CD4-positive, alpha-beta T cell treated with Interleukin-10 for 1 hour (primary cell): ENCODE data around the gene SLC2A5.

Experiments
- DNase-seq: peaks from one replicate; pipeline ENCODE4 v3.0.0-alpha.2; 2020

The SLC2A5 gene

DNA sequence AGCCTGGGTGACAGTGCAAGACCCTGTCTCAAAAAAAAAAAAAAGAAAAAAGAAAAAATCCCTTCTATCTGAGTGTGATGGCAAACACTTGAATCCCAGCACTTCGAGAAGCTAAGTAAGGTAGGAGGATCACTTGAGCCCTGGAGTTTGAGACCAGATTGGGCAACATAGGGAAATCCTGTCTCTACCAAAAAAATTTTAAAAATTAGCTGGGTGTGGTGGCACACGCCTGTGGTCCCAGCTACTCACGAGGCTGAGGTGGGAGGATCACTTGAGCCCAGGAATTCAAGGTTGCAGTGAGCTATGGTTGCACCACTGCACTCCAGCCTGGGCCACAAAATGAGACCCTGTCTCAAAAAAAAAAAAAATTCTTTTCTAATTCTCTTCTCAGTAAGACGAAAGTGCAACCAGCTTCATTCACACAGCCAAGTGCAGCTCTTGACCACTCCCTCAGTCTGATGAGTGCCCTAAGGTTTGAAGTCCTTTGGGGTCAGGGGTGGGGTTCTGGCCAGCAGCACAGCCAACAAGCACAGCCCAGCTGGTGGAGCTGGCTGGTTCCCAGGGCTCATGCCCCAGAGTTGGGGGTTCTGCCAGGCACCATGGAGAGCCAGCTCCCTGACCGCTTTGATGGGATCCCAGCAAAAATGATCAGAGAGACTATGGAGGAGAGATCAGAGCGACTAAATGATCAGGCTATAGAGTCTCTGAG lies 8.0 kb downstream of the SLC2A5 start:
- DNase-seq, result no peak

DNA sequence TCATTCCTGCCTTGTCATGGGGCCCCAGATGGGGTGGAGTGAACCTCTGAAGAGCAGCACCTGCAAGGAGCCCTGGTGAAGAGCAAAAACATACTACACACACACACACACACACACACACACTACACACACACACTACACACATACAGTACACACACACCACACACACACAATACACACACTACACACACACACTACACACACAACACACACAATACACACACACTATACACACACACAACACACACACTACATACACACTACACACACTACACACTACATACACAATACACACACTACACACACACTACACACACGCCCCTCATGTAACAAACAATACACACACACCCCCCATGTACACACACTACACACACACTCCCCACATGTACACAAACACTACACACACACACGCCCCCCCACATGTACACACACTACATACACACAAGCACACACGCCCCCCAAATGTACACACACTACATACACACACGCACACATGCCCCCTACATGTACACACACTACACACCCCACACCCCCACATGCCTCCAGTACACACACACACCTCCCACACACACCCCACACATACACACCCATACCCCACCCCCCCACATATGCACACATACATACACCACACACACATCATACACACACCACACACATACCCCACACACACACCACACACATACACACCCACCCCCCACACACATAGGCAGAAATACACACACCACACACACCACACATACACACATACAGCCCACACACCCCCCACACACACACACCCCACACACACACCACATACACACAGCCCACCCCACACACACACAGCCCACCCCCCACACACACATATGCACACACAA lies 9.3 kb downstream of the SLC2A5 start:
- DNase-seq, result no peak

DNA sequence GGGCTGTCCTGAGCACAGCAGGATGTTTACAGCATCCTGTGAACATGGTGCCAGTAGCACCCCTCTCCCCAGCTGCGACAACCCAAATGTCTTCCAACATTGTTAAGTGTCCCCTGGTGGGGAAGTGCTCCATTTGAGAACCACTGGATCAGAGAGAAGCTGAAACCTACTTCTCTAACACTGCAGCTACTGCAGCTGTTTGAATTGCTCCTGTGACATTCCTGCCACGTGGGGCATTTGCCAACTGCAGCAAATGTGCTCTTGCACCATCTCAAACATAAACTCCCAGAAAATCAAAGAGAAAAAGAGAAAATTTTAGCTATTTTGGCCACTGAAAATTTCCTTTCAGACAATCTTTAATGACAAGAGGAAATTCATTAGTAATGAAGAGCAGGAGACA lies 11.0 kb downstream of the SLC2A5 start:
- no peak for DNase-seq

DNA sequence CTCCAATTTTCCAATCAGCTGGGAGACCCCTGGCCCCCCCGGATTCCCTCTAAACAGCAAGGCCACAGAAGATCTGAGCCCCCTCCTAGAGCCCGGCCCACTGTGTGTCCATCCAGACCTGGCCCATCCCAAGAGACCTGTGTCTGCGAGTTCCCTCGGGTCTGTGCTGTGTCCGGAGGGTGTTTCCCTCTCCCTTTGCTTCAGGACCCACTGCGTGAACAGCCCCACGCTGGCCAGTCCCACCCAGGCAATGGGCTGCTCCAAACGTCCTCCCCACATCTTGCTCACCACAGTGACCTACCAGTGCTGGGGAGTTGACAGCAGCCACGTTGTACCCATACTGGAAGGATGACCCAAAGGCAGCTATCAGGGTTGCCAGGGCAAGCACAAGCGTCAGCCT lies 11.6 kb downstream of the SLC2A5 start:
- no peak for DNase-seq

DNA sequence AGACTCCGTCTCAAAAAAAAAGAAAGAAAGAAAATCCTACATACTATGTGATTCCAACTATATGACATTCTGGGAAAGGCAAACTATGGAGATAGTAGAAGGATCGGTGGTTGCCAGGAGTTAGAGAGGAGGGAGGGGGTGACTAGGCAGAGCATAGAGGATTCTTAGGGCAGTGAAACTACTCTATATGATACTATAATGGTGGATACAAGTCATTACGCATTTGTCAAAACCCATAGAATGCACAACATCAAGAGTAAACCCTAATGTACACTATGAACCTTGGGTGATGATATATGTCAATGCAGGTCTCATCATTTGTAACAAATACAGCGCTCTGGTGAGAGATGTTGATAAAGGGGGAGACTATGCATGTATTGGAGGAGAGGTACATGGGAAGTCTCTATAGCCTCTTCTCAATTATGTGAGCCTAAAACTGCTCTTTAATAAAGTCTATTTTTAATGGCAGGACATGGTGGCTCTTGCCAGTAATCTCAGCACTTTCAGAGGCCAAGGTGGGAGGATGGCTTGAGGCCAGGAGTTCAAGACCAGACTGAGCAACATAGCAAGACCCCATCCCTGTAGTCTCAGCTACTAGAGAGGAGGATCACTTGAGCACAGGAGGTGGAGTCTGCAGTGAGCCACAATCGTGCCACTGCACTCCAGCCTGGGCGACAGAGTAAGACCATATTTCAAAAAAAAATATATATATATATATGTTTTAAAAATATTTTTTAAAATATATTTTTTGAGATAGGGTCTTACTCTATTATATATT lies 17.0 kb downstream of the SLC2A5 start:
- no peak for DNase-seq

DNA sequence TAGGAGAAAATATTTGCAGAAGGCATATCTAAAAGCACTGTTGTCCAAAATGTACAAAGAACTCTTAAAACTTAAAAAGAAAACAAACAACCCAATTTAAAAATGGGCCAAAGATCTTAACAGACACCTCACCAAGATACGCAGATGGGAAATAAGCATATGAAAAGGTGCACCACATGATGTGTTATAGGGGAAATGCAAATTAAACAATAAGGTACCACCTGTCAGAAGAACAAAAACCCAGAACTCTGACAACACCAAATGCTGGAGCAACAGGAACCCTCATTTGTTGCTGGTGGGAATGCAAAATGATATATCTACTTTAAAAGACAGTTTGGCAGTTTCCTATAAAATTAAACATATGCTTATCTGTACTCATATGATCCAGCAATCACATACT lies 18.1 kb downstream of the SLC2A5 start:
- DNase-seq, result no peak

DNA sequence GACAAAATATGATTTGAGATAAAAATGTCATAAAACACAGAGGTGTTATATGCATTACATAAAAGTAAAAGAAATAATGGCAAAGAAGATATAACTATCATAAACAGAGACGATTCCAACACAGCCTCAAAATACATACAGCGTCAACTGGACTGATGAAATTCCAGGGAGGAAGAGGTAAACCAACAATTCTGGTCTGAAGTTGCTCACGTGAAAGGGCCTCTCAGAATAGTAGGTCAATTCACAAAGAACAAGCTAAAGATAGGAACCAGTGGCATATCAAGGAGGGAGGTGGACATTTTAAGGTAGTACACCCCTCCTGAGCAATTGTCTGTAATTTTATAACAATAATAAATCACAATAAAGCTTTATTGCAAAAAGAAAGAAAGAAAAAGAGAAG lies 18.6 kb downstream of the SLC2A5 start:
- DNase-seq, result no peak

DNA sequence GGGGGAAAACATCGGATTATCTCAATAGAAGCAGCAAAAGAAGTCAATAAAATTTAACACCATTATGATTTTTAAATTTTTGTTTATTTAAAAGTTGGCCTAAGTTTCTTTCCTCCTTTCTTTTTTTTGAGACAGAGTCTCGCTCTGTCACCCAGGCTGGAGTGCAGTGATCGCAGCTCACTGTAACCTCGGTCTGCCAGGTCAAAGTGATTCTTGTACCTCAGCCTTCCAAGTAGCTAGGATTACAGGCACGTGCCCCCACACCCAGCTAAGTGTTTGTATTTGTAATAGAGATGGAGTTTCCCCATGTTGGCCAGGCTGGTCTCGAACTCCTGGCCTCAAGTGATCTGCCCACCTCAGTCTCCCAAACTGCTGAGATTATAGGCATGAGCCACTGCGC lies 20.9 kb downstream of the SLC2A5 start:
- no peak for DNase-seq

DNA sequence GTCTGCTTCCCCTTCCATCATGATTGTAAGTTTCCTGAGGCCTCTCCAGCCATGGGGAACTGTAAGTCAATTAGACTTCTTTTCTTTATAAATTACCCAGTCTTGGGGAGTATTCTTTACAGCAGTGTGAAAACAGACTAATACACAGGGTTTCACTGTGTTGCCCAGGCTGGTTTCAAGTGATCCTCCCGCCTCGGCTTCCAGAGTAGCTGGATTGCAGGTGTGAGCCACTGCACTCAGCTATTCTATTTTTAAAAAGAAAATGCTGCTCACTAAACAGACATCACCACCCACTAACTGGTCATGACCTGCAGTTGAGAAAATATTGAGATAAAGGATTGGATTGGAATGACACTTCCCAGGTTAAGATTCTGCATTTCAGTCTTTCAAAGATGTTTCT lies 22.4 kb downstream of the SLC2A5 start:
- no peak for DNase-seq

DNA sequence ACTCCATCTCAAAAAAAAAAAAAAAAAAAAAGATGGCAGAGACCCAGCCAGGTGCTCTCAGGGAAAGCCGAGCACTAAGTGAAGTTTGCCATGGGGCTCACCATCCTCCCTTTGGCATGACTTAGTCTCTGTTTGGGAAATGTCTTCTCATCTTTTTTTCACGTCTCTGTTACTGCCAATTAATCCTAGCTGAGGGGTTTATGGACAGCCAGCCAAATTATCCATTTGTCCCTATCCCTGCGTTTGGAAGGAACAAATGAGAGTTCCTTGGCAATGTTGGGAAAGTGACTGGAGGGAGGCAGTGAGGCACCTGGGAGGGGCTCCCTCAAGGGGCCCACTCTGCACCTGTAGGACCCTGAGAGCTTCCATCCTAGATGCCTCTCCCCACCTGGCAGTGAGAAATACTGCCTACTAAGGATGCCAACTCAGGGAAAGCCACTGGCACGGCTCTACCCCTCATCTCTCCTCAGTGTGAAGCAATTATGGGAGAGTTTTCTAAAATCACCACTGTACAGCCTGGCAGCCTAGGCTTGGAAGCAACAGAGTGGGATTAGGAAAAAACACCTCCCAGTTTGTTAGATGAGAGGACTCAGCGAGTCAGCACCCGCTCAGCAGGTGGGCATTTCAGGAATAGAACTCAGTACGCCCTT lies 23.4 kb downstream of the SLC2A5 start:
- no peak for DNase-seq

DNA sequence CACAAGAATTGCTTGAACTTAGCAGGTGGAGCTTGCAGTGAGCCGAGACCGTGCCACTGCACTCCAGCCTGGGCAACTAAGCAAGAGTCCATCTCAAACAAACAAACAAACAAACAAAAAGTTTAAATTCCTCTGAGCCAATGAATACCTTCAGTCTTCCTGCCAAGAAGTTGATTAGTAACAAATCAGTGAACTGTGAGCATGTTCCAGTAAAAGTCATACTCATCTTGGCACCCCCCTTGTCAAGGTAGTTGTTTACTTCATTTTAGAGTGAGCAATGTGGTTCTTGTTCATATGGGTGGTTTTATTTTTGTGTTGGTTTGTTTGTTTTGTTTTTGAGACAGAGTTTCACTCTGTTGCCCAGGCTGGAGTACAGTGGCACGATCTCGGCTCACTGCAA lies 25.2 kb downstream of the SLC2A5 start:
- no peak for DNase-seq

DNA sequence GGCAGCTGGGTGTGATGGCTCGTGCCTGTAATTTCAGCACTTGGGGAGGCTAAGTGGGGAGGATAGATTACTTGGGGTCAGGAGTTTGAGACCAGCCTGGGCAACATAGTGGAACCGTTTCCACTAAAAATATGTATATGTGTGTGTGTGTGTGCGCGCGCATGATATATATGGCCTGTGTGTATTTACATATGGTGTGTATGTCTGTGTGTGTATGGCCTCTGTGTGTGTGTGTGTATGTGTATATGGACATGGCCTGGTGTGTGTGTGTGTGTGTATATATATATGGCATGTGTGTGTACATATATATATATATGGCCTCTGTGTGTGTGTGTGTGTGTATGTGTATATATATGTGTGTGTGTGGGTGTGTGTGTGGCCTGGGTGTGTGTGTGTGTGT lies 27.2 kb downstream of the SLC2A5 start:
- no peak for DNase-seq

DNA sequence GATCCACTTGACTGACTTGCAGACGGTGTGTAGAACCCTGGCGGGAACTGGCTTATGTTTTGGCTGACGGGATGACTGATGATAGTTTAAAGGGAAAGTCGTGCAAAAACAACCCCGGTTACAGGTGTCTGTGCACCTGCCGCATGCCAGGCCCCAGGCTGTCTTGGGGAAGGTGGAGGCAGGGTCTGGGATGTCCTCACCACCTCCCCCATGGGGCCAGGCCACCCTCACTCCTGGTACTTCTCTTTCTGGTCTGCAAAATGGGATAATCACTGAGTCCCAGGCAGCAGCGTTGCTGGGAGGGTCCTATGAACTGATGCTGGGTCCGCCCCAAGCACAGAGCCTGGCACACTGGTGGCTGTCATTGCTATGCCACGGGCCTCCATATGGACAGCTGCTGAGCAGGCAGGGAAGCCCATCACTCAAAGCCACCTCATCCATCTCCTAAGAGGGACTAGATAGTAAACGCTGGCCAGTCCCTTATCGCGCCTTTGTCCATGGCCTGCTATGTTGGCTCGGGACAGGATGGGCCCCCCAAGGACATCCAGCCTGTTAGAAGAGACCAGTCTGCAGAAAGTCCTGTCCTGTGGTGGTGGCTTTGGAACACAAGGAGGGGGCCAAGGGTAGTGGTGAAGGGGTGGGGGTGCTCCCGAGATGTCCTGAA lies 28.2 kb downstream of the SLC2A5 start:
- no peak for DNase-seq

DNA sequence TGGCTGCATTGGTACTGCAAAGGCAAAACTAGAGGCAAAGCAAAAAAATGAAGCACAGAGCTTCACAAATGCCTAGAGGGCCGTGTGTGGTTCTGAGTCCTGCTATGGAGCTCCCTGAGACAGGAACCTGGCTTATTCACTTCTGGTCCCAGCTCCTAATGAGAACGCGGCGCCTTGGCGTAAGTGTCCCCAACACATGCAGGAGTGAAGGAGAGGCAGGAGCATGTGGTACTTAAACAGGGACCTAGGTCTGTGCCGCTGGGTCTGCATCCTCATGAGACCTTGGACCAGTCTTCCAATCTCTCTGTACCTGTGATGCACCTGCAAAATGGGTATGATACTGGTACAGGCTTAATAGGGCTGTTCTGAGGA lies 28.8 kb downstream of the SLC2A5 start:
- DNase-seq, result no peak

DNA sequence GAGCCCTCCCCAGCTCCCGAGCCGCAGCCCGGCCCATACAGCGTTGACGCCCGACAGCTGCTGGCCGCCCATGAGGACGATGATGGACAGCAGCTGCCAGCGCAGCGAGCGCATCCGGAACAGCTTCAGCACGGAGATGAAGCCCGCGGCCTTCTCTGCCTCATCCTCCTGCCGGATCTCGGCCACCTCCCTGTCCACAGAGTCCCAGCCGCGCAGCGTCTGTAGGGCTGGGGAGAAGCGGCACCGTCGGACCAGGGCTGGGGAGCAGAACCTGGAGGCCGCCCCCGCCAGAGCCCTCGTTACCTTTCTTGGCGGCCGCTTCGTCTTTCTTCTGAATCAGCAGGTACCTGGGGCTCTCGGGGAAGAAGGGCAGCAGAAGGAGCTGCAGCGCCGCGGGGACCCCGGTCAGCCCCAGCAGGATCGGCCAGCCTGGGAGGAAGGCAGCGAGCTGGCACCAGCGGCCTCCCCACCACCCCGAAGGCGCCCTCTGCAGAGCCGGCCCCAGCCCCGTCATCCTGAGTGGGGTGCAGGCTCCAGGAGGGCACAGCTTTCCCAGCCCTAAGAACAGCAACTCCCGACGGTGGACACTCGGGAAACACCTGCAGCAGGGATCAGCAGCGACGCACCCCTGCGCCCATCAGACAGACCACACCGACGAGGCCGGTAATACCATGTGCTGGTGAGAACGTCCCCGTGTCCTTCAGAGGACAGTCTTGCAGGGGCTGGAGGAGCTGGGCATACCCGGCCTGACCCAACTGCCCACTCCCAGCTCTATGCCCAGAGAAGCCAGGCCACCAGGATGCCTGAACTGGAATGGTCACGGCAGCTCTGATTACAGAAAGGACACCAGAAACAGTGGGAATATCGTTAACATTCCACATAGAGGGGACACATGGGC lies 29.4 kb downstream of the SLC2A5 start:
- DNase-seq, result no peak

DNA sequence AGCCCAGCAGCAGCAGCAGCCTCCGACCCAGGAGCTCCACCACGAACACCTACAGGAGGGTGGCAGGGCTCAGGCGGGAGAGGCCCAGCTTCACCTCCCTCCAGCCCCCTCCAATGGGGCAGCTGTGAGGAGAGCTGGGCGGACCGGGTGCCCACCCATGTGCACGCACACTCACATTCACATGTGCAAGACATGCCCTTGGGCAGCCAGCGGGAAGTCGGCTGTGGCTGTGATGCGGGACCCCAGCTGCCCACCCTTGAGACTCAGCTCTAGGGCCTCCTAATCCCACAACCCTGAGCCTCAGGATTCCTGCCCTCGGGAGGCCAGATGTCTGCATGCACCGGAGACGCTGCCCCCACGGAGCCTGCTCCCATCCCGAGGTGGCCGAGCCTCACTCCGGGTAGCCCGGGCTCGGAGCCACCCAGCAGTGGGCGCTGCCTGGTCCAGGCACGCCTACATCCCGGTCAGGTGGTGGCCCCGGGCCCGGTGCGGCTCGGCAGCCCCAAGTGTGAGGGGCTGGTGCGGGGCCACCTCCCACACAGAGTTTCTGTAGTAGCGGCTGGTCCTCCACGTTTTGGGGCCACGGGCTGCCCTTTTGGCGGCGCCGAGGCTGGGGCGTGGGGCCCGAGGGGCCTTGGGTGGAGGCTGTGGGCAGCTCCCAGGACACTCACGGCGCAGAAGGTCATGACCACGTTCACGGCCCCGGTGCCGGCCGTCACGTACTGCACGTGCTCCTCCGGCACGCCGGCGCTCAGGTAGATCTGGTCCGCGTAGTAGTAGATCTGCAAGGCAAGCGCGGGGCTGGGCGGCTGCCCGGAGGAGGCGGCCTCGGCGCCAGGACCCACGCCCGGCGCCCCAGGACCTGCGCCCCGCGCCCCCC lies 30.3 kb downstream of the SLC2A5 start:
- DNase-seq, result no peak

DNA sequence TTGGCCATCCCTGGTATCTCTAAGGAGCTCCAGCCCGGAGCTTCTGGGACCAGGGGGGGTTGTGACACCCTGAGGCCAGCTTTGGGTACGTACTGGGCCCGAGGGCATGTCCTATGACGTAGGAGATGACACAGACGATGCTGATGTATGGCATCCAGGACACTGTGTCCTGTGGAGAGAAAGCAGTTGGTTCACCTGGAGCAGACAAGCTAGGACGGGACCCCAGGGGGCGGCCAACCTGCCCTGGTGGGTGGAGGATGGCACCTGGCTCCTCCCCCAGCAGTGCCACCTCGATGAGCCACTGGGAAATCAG lies 31.1 kb downstream of the SLC2A5 start:
- DNase-seq, result no peak

DNA sequence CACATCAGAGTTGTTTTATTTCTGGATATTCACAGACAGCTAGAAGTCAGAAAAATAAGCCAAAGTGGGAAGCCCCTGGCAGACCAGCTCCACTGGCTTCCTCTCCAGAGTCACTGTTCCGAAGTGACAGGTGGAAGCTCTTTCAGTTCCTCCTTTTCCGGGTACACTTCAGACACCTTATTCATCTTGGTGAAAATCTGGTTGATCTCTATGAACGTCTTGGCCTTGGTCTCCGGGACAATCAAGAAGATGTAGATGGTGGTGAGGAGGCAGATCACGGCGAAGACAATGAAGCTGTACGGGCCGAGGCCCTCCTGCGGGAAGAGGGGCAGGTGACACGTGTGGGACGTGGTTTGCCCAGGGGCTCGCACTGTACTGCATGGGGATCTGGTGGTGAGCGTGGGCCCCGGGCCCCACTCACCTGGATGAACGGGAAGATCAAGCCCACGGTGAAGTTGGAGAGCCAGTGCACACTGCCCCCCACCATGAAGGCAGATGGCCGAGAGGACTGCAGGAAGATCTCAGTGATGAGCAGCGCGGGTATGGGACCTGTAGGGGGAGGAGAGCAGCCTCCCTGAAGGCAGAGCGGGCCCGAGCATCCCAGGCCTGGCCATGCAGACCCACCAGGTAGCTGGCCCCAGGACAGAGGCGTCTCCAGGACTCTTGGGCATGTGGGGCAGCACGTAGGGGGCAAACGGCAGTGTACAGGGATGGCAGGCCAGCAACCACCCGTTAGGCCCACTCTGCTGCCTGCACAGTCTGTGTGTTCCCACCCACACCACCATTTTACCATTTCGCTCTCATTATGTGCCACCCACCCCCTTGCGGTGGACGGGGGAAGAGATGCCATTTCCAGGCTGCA lies 31.7 kb downstream of the SLC2A5 start:
- DNase-seq, result no peak

DNA sequence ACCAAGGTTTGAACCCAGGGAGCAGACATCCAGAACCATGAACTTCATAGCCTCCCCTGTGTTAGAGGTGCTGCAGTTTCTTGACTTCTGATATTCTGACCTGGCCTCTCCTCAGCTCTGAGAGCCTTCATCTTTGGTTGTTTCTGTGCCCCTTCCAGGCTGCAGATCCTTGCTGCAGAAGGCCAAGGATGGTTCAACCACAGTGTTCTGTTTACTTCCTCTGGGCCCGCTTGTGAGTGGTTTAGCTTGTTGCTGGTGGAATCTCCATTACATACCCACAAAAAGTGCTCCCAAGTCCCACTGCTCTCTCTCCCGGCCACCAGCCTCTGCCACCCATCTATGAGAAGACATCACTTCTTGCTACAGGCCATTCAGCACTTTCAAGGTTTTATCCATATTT lies 34.2 kb downstream of the SLC2A5 start:
- DNase-seq, result no peak

DNA sequence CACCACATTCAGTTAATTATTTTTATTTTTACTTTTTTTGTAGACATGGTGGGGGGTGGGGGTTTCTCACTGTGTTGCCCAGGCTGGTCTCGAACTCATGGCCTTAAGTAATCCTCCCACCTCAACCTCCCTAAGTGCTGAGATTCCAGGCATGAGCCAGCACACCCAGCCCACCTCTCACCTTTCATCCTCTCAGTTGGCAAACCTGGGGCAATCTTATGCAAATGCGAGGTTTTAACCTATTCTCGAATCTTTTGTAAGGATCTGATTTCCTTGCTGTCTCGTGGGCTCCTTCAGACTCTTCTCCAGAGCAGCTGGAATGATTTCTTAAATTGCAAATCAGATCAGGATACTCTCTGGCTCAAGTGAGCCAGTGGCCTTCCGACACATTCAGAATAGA lies 36.1 kb downstream of the SLC2A5 start:
- no peak for DNase-seq
